WTC11 (cell line): ENCODE results near the gene ATN1.

Experiments used
- ARID4B ChIP-seq: sonication (generic); formaldehyde crosslinking; IDR thresholded peaks from 2 replicates; pipeline ENCODE4 v1.8.0; 2023; ENCODE audit warnings: missing genetic modification reagents, mild to moderate bottlenecking, borderline replicate concordance
- ATF3 ChIP-seq: sonication (generic); formaldehyde crosslinking; conservative IDR thresholded peaks from 2 replicates; pipeline ENCODE4 v1.8.1; 2022; ENCODE audit warnings: mild to moderate bottlenecking, missing genetic modification reagents
- CTCF ChIP-seq: fragments of 200-600 bp; IDR thresholded peaks from 2 replicates; pipeline ENCODE4 v1.8.0; 2022; ENCODE audit warnings: antibody characterized with exemption
- FOXP4 ChIP-seq: sonication (generic); formaldehyde crosslinking; IDR thresholded peaks from 2 replicates; pipeline ENCODE4 v1.8.0; 2022; ENCODE audit warnings: mild to moderate bottlenecking, missing genetic modification reagents
- MAX ChIP-seq: sonication (generic); formaldehyde crosslinking; IDR thresholded peaks from 2 replicates; pipeline ENCODE4 v1.8.0; 2022; ENCODE audit warnings: mild to moderate bottlenecking, missing genetic modification reagents
- MLX ChIP-seq: sonication (generic); formaldehyde crosslinking; IDR thresholded peaks from 2 replicates; pipeline ENCODE4 v1.8.1; 2023; ENCODE audit warnings: mild to moderate bottlenecking, missing genetic modification reagents, moderate library complexity
- NFATC4 ChIP-seq: fragments of 250-450 bp; sonication (Bioruptor Pico); IDR thresholded peaks from 2 replicates; pipeline ENCODE4 v1.9.0; 2021; ENCODE audit warnings: mild to moderate bottlenecking
- NR2C2 ChIP-seq: sonication (generic); formaldehyde crosslinking; IDR thresholded peaks from 2 replicates; pipeline ENCODE4 v1.8.0; 2022; ENCODE audit warnings: mild to moderate bottlenecking, missing genetic modification reagents
- NR3C1 ChIP-seq: sonication (generic); formaldehyde crosslinking; conservative IDR thresholded peaks from 2 replicates; pipeline ENCODE4 v1.8.1; 2023; ENCODE audit warnings: low read depth, mild to moderate bottlenecking, missing genetic modification reagents
- SMAD3 ChIP-seq: sonication (generic); formaldehyde crosslinking; IDR thresholded peaks from 2 replicates; pipeline ENCODE4 v1.8.0; 2022; ENCODE audit warnings: missing genetic modification reagents, mild to moderate bottlenecking, borderline replicate concordance
- TCF7 ChIP-seq: sonication (generic); formaldehyde crosslinking; IDR thresholded peaks from 2 replicates; pipeline ENCODE4 v1.8.0; 2022; ENCODE audit warnings: mild to moderate bottlenecking, low read depth, missing genetic modification reagents, moderate library complexity
- TEAD4 ChIP-seq: sonication (generic); formaldehyde crosslinking; IDR thresholded peaks from 2 replicates; pipeline ENCODE4 v1.8.0; 2022; ENCODE audit warnings: mild to moderate bottlenecking, missing genetic modification reagents
- ZNF263 ChIP-seq: sonication (generic); formaldehyde crosslinking; IDR thresholded peaks from 2 replicates; pipeline ENCODE4 v1.8.1; 2022; ENCODE audit warnings: low read depth, mild to moderate bottlenecking, moderate library complexity, missing genetic modification reagents

GRCh38 chr12:6915789-6916285 is 11.9 kb upstream of the ATN1 start:
- TF ChIP-seq CTCF, result no peak
- TF ChIP-seq TCF7, result no peak
- TF ChIP-seq MAX (CRISPR knock-in tag), result no peak
- no peak for TF ChIP-seq NR2C2
- no peak for TF ChIP-seq SMAD3
- no peak for TF ChIP-seq FOXP4 (CRISPR knock-in tag)
- TF ChIP-seq MLX (CRISPR knock-in tag), result no peak
- TF ChIP-seq TEAD4 (CRISPR knock-in tag), result no peak
- TF ChIP-seq ZNF263 (CRISPR knock-in tag), result no peak
- TF ChIP-seq ARID4B, result no peak
- TF ChIP-seq ATF3 (CRISPR knock-in tag), result no peak
- no peak for TF ChIP-seq NR3C1 (CRISPR knock-in tag)
- TF ChIP-seq NFATC4 (CRISPR knock-in tag), result no peak
